AG09309 (cell line): Measurements from ENCODE around the gene DIRAS3.

Source experiments
- DNase-seq: peaks from one replicate; pipeline ENCODE4 v3.0.0-alpha.2; 2010; ENCODE audit warnings: low read depth
- H3K4me3 ChIP-seq: 2 replicates; pipeline ENCODE4 v1.5.1; 2011; ENCODE audit warnings: mild to moderate bottlenecking, low read depth, low read length, moderate library complexity; ENCODE audit not compliant: control insufficient read depth
- TF ChIP-seq, protein P1 (sequence below): IDR thresholded peaks from 2 replicates; pipeline ENCODE4 v1.5.1; 2011; ENCODE audit warnings: mild to moderate bottlenecking, low read depth, low read length, inconsistent platforms; ENCODE audit not compliant: insufficient read depth, control insufficient read depth; ENCODE audit errors: missing control alignments

DIRAS3 gene

GRCh38 chr1:68046885-68047658 is 3.4 kb downstream of the DIRAS3 start:
- H3K4me3 ChIP-seq, result no peak overlapping the region
- TF ChIP-seq, protein P1, sequence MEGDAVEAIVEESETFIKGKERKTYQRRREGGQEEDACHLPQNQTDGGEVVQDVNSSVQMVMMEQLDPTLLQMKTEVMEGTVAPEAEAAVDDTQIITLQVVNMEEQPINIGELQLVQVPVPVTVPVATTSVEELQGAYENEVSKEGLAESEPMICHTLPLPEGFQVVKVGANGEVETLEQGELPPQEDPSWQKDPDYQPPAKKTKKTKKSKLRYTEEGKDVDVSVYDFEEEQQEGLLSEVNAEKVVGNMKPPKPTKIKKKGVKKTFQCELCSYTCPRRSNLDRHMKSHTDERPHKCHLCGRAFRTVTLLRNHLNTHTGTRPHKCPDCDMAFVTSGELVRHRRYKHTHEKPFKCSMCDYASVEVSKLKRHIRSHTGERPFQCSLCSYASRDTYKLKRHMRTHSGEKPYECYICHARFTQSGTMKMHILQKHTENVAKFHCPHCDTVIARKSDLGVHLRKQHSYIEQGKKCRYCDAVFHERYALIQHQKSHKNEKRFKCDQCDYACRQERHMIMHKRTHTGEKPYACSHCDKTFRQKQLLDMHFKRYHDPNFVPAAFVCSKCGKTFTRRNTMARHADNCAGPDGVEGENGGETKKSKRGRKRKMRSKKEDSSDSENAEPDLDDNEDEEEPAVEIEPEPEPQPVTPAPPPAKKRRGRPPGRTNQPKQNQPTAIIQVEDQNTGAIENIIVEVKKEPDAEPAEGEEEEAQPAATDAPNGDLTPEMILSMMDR, result no peak
- no peak for DNase-seq

- DNase-seq, result no peak
- no peak overlapping the region for H3K4me3 ChIP-seq
- TF ChIP-seq, protein P1, result no peak
These were observed 4.0 kb downstream of the DIRAS3 start for GRCh38 chr1:68046423-68046822.

- TF ChIP-seq, protein P1, result no peak
- no peak for DNase-seq
- H3K4me3 ChIP-seq, result no peak overlapping the region
These were observed 4.8 kb downstream of the DIRAS3 start for GRCh38 chr1:68045511-68046180.

- H3K4me3 ChIP-seq, result no peak overlapping the region
- no peak for DNase-seq
- TF ChIP-seq, protein P1, result no peak
These were observed 6.9 kb downstream of the DIRAS3 start for GRCh38 chr1:68043443-68044090.

- no peak overlapping the region for H3K4me3 ChIP-seq
- TF ChIP-seq, protein P1, result no peak
- no peak for DNase-seq
These were observed 13.5 kb downstream of the DIRAS3 start for GRCh38 chr1:68036946-68037345.

DNA sequence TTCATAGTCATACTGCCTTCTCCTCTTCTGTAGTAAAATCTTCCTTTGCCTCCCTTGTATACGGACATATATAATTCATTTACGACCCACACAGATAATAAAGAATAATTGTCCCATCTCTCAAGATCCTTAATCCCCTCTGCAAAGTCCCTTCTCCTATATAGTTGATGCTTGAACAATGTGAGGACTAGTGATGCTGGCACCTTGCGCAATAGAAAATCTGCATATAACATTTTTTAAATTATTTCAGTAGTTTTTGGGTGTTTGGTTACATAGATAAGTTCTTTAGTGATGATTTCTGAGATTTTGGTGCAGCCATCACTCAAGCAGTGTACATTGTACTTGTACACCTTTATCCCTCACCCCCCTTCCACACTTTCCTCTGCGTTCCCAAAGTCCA is 21.0 kb downstream of the DIRAS3 start:
- no peak for DNase-seq
- TF ChIP-seq, protein P1, result no peak

More for the DNA sequence above, 21.0 kb downstream of the DIRAS3 start:
- H3K4me3 ChIP-seq, result no peak overlapping the region
